SIG-M5 treated with dmso at 0.1 percent for 504 hours (cell line): ENCODE measurements around the gene DNAJB5.
"Not testable (repeated sequence)": the region's sequence is repeated elsewhere in the genome, so short reads cannot be mapped to it uniquely, and the experiment has no call there.

Source experiments
- DNase-seq: peaks from one replicate; lab custom pipeline; 2025; ENCODE audit not compliant: unreplicated experiment; lab: John Stamatoyannopoulos, UW

The DNAJB5 gene

GRCh38 chr9:34998266-34998665, 8.7 kb downstream of the DNAJB5 start:
- DNase-seq: no peak

- no peak for DNase-seq
Measured at GRCh38 chr9:34999576-34999975, 10.0 kb downstream of the DNAJB5 start.

GRCh38 chr9:35000535-35001284, 11.2 kb downstream of the DNAJB5 start:
- no peak for DNase-seq

- DNase-seq: no peak
Measured at GRCh38 chr9:35001285-35001677, 11.7 kb downstream of the DNAJB5 start.

- DNase-seq: no peak
Measured at GRCh38 chr9:35001803-35002502, 12.4 kb downstream of the DNAJB5 start.

DNA sequence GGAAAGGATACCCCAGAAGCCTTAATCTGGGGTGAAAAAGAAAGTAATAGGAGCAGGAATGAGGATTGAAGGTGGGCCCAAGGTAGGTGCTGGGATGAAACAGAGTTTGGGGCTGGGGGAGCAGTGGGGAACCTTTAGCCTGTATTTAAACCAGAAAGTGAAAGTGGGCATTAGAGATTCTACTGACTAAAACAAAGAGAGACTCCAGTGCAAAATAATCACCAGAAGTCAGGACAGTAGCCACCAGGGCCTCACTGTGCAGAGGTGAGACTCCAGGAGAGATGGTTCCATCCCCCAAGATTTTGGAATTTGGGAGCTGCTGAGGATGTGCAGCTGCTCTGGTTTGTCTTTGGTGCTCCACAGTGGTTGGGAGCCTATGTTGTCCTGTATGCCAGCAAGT, 13.1 kb downstream of the DNAJB5 start:
- no peak for DNase-seq

DNA sequence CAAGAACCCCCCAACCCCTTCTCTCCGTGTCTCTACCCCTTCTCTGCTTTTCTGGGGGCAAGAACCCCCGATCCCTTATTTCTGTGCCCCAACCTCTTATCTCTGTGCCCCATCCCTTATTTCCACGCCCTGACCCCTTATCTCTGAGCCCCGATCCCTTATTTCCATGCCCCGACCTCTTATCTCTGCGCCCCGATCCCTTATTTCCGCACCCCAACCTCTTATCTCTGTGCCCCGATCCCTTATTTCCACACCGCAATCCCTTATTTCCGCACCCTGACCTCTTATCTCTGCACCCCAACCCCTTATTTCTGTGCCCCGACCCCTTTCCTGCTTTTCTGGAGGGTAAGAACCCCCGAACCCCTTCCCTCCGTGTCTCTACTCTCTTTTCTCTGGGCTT, 14.8 kb downstream of the DNAJB5 start:
- not testable (repeated sequence) for DNase-seq

DNA sequence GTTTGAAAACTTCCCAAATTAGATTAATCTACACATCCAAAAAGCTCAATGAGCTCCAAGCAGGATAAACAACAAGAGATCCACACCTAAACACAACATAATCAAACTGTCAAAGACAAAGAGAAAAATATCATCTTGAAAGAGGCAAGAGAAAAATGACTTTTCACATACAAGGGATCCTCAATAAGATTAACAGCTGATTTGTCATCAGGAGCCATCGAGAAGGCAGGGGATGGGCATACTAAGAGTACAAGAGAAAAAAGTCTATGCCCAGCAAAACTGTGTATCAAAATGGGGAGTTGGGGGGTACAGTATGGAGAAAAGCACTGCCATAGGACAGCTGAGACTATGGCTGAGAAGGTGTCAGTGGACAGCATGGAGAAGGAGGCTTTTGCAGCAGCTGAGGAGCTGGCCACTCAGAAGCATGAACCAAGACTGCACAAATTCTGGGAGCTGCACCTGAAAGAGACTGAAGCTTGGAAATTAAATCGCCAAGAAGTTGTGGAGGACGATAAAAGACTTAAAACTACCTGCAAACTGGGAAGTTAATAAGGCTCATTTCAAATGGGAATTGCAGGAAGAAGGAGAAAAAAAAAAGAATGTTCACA, 20.9 kb downstream of the DNAJB5 start:
- DNase-seq: no peak

- no peak for DNase-seq
Measured at GRCh38 chr9:35014517-35014916, 25.0 kb downstream of the DNAJB5 start.

GRCh38 chr9:35023443-35023842, 33.9 kb downstream of the DNAJB5 start:
- peak; percentile 45 for DNase-seq

- no peak for DNase-seq
Measured at GRCh38 chr9:35026671-35027070, 37.1 kb downstream of the DNAJB5 start.

- DNase-seq: no peak
Measured at GRCh38 chr9:35027374-35027773, 37.8 kb downstream of the DNAJB5 start.

DNA sequence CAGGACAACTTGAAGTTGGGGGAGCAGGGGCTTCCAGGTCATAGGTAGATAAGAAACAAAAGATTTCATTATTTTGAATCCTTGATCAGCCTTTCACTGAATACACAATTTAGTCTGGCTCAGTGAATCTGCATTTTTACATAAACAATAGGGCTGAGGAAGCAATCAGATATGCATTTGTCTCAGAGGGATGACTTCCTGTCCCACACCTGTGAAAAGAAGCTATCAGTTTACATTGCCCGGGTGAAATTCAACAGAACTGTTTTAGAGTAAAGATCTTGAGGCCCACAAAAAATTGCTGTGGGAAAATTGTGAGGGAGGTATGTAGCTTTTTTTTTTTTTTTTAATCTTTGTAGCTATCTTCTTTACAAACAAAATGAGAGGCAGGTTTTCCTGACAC, 38.3 kb downstream of the DNAJB5 start:
- no peak for DNase-seq

GRCh38 chr9:35028341-35028740, 38.8 kb downstream of the DNAJB5 start:
- DNase-seq: no peak

- no peak for DNase-seq
Measured at GRCh38 chr9:35029241-35029640, 39.7 kb downstream of the DNAJB5 start.

GRCh38 chr9:35029852-35030251, 40.3 kb downstream of the DNAJB5 start:
- DNase-seq: no peak

GRCh38 chr9:35033101-35033500, 43.6 kb downstream of the DNAJB5 start:
- DNase-seq: no peak

DNA sequence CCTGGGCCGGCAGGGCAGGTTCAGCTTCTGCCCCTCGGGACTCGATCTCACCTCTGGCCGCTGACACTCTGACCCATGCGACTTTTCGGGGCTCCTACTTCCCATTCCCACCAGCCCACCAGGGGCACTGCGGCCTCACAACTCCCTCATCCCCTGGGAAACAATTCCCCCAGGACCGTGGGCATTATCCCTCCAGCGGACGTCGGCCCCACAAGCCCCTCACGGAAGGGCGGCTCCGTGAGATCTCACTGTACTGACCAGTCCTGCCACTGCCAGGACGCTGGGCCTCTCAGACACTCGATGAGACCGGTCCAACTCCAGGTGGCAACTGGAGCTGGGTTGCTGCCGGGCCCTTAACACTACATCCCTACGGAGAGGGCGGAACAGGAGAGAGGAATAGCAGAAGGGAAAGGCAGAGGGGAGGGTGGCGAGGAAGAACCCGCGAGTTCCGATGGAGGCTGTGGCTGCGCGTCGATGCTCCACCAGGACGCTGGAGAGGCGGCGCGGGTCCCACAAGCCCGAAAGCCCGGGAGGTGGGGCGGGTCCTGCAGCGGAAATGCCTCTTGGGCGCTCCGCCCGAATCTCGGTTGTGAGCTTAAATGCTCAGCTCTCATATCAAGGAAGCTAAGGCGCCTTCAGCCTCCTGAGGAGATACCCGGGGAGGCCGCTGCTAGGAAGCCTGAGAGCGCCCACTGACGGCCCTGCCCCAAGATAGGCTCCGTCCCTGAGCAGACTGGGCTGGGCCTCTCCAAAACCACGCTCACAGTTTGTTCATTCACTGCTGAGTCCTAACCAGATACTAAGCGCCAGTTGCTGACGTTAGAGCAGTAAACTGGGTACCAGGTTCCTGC, 46.5 kb downstream of the DNAJB5 start:
- no peak for DNase-seq

DNA sequence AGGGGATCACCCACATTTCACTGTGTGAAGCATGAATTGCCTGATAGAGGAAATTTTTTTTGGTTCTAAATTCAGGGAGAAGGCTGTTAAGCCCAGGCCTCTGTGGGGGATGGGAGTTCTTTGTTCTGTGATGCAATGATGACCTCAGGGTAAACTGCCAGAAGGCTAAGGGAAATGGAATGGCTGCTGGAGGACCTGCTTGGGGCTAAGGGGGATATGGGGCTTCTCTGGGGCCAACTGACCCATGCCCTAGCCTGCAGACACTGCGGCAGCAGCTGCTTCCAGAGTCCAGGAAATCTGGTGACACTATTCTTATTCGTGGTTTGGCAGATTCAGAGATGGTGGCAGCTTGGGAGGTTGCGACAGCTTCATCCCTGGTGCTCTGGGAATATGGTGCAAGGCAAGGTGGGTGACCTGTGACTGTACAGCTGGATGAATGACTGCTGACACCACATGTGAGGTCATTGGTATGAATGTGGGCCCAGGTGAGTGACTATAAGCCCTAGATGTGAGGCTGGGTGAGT, 52.6 kb downstream of the DNAJB5 start:
- no peak for DNase-seq

- no peak for DNase-seq
Measured at GRCh38 chr9:35042891-35043545, 53.5 kb downstream of the DNAJB5 start.

DNA sequence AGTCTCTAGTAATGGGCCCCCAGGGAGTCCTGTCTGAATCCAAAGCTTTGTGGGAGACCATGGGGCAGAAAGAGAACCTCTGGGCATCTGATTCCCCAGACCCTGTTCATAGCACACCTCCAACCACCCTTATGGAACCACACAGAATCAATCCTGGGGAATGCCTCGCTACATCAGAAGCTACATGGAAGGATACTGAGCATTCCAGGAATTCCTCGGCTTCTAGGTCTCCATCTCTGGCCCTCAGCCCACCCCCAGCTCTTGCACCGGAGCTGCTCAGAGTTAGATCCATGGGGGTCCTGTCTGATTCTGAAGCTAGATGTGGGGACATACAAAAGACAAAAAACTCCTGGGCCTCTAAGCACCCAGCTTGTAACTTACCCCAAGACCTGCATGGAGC, 54.5 kb downstream of the DNAJB5 start:
- no peak for DNase-seq
